NB4 (cell line): ENCODE measurements around the gene GHITM.
"Not testable (repeated sequence)": the region's sequence is repeated elsewhere in the genome, so short reads cannot be mapped to it uniquely, and the experiment has no call there.

Source experiments
- DNase-seq: peaks from one replicate; pipeline ENCODE4 v3.0.0; 2010; ENCODE audit warnings: low read depth
- H3K4me3 ChIP-seq: one replicate; pipeline ENCODE4 v1.5.1; 2011; ENCODE audit warnings: mild to moderate bottlenecking, low read depth, low read length, moderate library complexity
- MYC ChIP-seq: IDR thresholded peaks from 2 replicates; pipeline ENCODE4 v1.6.1; 2011; ENCODE audit warnings: low read depth, low read length
- POLR2A ChIP-seq: IDR thresholded peaks from 2 replicates; pipeline ENCODE4 v1.6.1; 2011; ENCODE audit warnings: mild to moderate bottlenecking; ENCODE audit not compliant: insufficient read length; ENCODE audit errors: extremely low read depth
- TF ChIP-seq, protein P1 (sequence below): IDR thresholded peaks from one replicate; pipeline ENCODE4 v1.5.1; 2012; ENCODE audit warnings: low read depth, low read length
- TF ChIP-seq, protein P2 (sequence below): IDR thresholded peaks from 2 replicates; pipeline ENCODE4 v1.6.1; 2011; ENCODE audit warnings: low read depth, low read length

Gene GHITM

DNA sequence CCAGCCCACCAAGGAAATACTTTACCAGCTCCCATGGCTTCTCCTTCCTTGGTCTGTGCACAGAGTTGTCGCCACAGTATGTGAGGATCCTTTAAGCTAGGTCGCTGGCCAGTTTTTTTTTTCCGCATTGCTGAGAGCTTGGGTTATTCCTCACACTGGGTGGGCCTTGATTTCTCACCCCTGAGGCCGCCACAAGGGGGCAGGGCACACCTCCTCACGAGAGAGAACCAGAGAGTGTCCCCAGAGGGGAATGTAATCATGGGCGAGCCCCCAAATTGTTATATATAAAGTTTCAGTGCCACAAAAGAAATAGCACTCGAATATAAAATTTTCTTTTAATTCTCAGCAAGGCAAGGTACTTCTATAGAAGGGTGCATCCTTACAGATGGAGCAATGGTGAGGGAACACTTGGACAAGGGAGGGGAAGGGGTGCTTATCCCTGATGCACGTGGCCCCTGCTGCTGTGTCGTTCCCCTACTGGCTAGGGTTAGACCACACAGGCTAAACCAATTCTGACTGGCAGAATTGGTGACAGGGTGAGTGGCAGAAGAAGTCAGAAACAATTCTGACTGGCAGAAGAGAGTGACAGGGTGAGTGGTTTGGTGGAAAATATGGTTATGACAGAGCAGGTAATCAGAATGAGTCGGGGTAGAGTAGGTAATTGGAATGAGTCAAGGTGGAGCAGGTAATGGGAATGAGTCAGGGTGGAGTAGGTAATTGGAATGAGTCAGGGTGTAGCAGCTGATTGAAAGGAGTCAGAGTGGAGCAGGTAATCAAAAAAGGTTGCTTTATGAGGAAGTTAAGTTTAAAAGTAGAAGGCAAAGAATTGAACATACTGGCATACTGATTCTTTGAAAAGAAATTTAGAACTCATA, 13.2 kb upstream of the GHITM start:
- DNase-seq: peak; percentile 36
- not testable (repeated sequence) for H3K4me3 ChIP-seq
- TF ChIP-seq, protein P1, sequence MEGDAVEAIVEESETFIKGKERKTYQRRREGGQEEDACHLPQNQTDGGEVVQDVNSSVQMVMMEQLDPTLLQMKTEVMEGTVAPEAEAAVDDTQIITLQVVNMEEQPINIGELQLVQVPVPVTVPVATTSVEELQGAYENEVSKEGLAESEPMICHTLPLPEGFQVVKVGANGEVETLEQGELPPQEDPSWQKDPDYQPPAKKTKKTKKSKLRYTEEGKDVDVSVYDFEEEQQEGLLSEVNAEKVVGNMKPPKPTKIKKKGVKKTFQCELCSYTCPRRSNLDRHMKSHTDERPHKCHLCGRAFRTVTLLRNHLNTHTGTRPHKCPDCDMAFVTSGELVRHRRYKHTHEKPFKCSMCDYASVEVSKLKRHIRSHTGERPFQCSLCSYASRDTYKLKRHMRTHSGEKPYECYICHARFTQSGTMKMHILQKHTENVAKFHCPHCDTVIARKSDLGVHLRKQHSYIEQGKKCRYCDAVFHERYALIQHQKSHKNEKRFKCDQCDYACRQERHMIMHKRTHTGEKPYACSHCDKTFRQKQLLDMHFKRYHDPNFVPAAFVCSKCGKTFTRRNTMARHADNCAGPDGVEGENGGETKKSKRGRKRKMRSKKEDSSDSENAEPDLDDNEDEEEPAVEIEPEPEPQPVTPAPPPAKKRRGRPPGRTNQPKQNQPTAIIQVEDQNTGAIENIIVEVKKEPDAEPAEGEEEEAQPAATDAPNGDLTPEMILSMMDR: peak; percentile 25

DNA sequence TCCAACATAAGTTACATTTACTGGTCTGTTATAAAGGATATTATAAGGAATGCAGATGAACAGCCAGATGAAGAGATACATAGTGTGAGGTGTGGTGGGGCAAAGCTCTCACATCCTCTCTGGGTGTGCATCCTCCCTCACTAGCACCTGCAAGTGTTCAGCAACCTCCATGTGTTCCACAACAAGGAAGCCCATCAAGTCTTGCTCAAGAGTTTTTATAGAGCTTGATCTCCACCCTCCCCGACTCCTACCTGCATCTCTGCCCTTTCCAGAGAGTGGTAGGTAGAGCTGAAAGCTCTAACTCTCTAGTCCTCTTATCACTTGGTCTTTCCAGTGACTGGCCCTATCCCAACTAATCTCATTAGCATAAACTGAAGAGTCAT, 12.5 kb upstream of the GHITM start:
- no peak overlapping the region for H3K4me3 ChIP-seq
- no peak for DNase-seq
- TF ChIP-seq, protein P1: no peak
- no peak for TF ChIP-seq POLR2A
- no peak for TF ChIP-seq MYC

DNA sequence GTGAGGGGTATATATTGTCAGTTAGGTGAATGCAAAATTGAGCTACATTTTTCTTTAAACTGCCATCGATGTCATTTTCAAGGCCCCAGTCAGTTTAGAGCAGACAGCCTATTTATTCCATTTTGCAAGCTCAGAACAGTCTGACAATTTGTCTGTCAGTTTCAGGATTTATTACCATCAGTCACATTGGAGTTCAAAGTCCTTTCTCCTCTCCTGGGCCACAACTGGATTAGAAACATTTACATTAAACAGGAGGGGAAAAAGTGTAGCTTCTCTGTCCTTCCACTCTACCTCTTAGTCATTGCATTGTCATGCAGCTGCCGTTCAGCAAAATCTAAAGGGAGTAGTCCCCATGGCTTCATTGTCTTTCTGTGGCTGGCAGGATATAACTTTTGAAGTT, 3.5 kb upstream of the GHITM start:
- TF ChIP-seq, protein P2, sequence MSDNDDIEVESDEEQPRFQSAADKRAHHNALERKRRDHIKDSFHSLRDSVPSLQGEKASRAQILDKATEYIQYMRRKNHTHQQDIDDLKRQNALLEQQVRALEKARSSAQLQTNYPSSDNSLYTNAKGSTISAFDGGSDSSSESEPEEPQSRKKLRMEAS: no peak
- TF ChIP-seq, protein P1: no peak
- TF ChIP-seq MYC (no peak), POLR2A (no peak)
- no peak for DNase-seq

DNA sequence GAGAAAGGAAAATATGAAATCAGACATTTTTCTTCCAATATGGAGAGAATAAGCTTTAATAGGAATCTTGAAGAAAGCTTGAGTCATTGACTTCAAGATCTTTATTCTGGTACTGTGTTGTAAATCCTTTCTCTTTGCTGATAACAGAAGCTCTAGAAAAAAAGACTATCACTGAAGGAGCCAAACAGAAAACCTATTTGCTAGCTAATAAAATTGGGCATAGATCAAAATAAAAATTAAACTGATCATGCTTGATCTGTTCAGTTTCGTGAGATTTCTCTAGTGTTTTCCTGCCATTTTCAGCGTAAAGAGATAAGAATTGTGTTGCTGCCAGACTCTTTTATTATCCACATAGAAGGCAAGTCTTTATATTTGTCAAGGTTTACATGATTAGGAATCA, 1.5 kb upstream of the GHITM start:
- no peak overlapping the region for H3K4me3 ChIP-seq
- TF ChIP-seq MYC: no peak
- TF ChIP-seq POLR2A: no peak
- TF ChIP-seq, protein P2: no peak
- TF ChIP-seq, protein P1: no peak
- DNase-seq: no peak

More for the DNA sequence above, 3.5 kb upstream of the GHITM start:
- H3K4me3 ChIP-seq: no peak overlapping the region

DNA sequence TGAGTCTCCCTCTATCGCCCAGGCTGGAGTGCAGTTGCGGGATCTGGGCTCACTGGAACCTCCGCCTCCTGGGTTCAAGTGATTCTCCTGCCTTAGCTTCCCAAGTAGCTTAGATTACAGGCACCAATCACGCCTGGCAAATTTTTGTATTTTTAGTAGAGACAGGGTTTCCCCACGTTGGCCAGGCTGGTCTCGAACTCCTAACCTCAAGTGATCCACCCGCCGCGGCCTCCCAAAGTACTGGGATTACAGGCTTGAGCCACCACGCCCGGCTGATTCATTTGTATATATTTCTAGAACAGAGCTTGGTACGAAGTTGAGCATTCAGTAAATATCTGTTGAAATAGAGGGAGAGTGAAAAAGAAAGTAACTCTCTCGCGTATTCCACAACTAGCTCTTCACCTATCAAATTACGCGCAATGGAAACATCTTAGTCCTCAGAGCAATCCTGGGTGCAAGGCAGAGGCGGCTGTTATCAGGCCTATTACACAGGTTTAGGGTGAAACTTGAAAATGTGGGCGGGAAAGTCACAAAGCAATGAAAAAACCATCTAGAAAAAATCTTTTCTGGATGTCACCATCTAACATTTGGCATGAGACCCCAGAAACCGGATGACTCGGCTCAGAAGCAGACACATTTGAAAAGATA, 707 bp upstream of the GHITM start:
- DNase-seq: no peak
- H3K4me3 ChIP-seq: peak overlapping the region; percentile 53
- TF ChIP-seq, protein P2: no peak
- peak; percentile 14; the same call in 1 of the 2 replicates for TF ChIP-seq MYC

DNA sequence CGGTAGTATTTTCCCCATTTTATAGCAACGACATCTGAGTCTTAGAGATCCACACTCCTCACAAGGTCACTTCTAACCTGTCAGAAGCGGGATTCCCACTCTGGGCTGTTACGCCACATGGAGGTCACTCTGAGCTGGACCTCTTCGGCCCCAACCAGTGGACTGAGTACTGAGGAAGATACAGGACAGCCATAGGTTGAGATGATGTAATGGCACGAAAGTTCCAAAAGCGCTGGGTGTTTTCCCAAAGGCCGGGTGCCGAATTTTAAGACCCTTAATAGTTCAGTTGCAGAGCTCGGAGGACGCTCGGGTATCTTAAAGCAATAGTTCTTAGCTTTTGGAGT, 699 bp downstream of the GHITM start:
- TF ChIP-seq MYC (no peak), POLR2A (no peak)
- TF ChIP-seq, protein P1: no peak
- TF ChIP-seq, protein P2: no peak
- H3K4me3 ChIP-seq: peak overlapping the region; percentile 99
- DNase-seq: no peak
